Activated CD4-positive, CD25-positive, alpha-beta regulatory T cell treated with anti-CD3 and anti-CD28 coated beads, Interleukin-2, amount 50 U/mL, for 24 hours (primary cell): ENCODE measurements around the gene TFPI2.

Experiments used
- ATAC-seq, 2 donors: fragments of 150-1000 bp; cut with Tn5 transposase; one replicate each; pipeline ENCODE4 v1.10.0; 2021; ENCODE audit warnings: mild to moderate bottlenecking in 1 of 2, moderate library complexity in 1 of 2

TFPI2 gene

DNA sequence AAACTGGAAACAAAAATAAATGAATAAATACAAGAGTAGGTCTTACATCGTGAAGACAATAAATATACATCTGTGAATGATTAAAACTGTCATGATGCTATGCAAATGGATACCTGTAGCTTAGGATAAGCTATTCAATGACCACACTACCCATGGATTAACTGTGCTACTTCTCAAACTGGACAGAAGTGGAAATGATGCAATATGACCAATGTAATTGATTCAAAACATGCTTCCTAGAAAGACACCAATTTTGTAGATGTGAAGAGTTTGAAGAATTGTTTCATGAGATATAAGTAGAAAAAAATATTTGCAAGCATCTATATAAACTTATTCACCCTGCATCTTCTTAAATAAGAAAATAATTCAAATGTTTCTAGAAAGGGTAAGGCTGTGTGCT, 36.1 kb downstream of the TFPI2 start:
- ATAC-seq, result no peak

DNA sequence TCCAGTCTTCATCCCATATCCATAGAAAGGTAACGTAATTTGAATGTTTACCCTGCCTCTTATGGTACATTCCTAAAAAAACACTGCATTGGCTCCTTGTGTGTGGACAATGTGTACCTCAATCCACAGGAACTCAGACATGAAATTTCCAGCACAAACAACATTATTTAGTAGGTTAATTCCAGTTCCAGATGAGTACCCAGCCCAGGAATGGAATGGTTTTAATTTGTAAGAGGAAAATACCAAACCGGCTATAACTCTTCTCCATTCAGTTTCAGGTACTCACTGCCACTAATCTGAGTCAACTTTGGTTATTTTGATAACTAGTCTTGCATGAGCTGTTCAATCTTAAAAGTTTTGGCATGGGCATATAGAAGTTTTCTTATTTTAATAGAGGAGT, 39.0 kb downstream of the TFPI2 start:
- no peak for ATAC-seq

DNA sequence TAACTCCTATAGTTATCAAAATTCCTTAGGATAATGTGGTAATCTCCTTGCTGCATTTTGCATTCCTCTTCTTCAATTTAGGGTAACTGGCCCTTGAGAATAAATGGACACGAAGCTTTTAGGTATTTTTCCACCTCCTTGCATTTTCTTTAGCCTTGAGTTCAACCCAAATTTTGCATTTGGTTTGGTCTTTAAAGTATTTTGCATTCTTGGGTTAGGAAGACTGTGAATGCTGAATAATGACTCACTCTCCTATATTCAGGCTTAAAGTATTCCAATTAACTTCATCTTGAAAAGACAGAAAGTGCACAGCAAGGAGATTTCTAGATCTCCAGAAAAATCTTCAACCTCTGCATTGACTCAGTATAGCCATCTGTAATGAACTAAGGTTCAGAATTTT, 47.3 kb downstream of the TFPI2 start:
- ATAC-seq, result no peak

DNA sequence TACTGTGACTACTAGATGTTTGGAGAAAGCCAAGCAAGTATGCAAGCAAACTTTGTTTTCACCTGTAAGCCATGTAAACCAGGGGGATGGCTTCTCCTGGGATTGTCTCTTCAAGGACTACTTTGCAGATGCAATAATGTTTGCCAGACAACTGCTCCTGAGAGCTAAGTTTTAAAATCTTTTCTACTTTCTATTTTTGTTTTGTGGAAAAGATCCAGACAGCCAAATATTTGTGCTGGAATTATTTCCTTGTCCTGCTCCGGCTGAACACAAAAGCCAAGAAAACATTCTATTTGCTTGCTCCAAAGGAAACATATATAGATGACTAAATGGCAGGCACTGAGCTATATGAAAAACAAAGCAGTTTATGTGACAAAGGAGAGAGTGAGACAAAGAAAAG, 51.6 kb downstream of the TFPI2 start:
- ATAC-seq, result no peak

DNA sequence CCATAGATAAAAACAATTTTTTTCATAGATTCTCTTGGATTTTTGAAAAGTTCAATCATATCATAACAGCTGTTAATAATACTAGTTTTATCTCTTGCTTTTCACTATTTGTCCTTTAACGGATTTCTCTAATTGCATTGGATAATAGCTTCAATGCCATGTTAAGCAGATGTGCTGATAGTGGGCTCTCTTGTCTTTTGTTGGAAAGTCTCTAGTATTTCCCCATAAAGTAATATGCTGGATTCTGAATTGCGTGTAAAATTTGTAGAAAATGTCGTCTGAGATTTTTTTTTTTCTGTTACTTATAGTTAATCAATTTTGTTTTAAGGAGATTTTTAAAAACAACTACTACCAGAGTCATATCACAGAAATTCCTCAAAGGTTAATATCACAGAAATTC, 53.3 kb downstream of the TFPI2 start:
- ATAC-seq, result no peak

DNA sequence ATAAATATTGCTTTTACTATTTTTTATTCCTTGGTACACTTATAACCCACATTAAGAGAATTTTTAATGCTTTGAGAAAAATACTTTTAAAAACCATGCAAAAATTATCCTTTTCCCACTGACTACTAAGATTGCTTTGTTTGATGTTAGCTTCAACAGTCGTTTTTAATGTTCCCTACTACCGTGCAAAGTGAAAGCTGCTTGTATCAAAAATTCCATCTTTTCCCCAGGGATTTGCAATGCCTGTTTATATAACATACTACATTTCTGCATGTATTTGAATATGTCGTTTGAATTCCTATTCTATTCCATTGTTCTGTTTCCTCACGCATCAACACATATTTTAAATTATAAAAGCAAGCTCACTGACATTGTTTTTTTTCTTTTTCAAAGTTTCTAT, 54.4 kb downstream of the TFPI2 start:
- ATAC-seq, result no peak

DNA sequence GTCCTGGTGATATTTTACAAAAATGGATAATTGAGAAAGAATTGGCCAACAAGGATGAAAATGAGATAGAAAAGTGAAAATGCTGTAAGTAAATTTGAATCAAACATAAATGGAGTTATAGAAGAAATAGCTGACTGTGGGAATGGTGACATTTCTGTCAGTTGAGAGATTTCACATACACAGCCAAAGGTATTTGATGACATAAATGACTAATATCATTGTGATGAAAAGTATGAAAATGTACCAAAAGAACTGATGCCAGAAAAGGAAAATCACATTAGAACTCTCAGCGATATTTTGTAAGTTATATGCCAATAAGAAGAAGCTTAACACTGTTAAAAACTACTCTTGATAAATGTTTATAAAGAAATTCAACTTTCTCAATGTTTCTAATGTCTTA, 54.9 kb downstream of the TFPI2 start:
- ATAC-seq, result no peak
